Neural progenitor cell (in vitro differentiated cells): Measurements from ENCODE around the gene NPHP1.

Experiments
- CTCF ChIP-seq: fragments of 200-600 bp; sonication (generic); IDR thresholded peaks from 2 replicates; pipeline ENCODE4 v1.5.1; 2017; ENCODE audit warnings: antibody characterized with exemption, mild to moderate bottlenecking
- EZH2 ChIP-seq: fragments of 200-600 bp; sonication (generic); IDR thresholded peaks from 2 replicates; pipeline ENCODE4 v1.6.1; 2017; ENCODE audit warnings: antibody characterized with exemption, mild to moderate bottlenecking, moderate library complexity
- EZH2phosphoT487 ChIP-seq: fragments of 200-600 bp; sonication (generic); IDR thresholded peaks from 2 replicates; pipeline ENCODE4 v1.6.1; 2017; ENCODE audit warnings: antibody characterized with exemption

GRCh38 chr2:110126086-110126773 lies 78.6 kb downstream of the NPHP1 start:
- no peak for TF ChIP-seq CTCF
- no peak for TF ChIP-seq EZH2
- no peak for TF ChIP-seq EZH2phosphoT487
